Vagina (tissue), 2 donors: ENCODE data around the gene TMEM19. TPM values are rescaled to one million over a fixed set of nuclear protein-coding genes. Genes with fewer than 3 reads are reported as not detected.

Experiments
- DNase-seq, 2 donors: peaks; one replicate each; pipeline ENCODE4 v3.0.0-alpha.2; 2017; ENCODE audit errors: extremely low spot score in 2 of 2
- H3K27ac ChIP-seq: fragments of 200-600 bp; sonication (generic); one replicate; pipeline ENCODE4 v1.5.1; 2019
- H3K27me3 ChIP-seq: fragments of 200-600 bp; sonication (generic); one replicate; pipeline ENCODE4 v1.5.1; 2019
- H3K36me3 ChIP-seq, 2 donors: fragments of 200-600 bp; sonication (generic); one replicate each; pipeline ENCODE4 v1.5.1; 2017 to 2019
- H3K4me1 ChIP-seq: fragments of 200-600 bp; sonication (generic); one replicate; pipeline ENCODE4 v1.5.1; 2019
- H3K4me3 ChIP-seq, 2 donors: fragments of 200-600 bp; sonication (generic); 1 replicate in 1 of 2; 2 replicates in 1 of 2; pipeline ENCODE4 v1.5.1; 2016 to 2019
- H3K9me3 ChIP-seq: fragments of 200-600 bp; sonication (generic); one replicate; pipeline ENCODE4 v1.5.1; 2019
- CTCF ChIP-seq, 3 experiments: fragments of 450-650 bp in 2 of 3; fragments of 200-600 bp in 1 of 3; sonication (generic) in 1 of 3; IDR thresholded peaks; one replicate each; pipeline ENCODE4 v1.5.1; 2017 to 2019; ENCODE audit warnings: antibody characterized with exemption in 3 of 3, mild to moderate bottlenecking in 2 of 3, moderate library complexity in 2 of 3
- POLR2A ChIP-seq, 2 donors: fragments of 450-650 bp; IDR thresholded peaks; one replicate each; pipeline ENCODE4 v1.6.1; 2017; ENCODE audit warnings: antibody characterized with exemption in 2 of 2, mild to moderate bottlenecking in 2 of 2, moderate library complexity in 2 of 2
- POLR2AphosphoS5 ChIP-seq, 2 donors: sonication (generic); formaldehyde crosslinking; IDR thresholded peaks; one replicate each; pipeline ENCODE4 v1.9.0; 2017; ENCODE audit warnings: antibody characterized with exemption in 2 of 2, mild to moderate bottlenecking in 2 of 2, low read depth in 1 of 2; ENCODE audit not compliant: insufficient read depth in 1 of 2
- intact Hi-C: fragments of 100-400 bp; cut with DNase I; formaldehyde crosslinking; loops from one replicate; pipeline ENCODE4 v1.15.1; 2023
- total RNA-seq: library from RNA; depleted of rRNA; stranded (reverse); fragments of >200 nt; gene quantifications from one replicate; pipeline ENCODE4 v1.2.3, GENCODE V29; 2016

Gene TMEM19
- total RNA-seq, 1 donor from 2014 or later = 19.6 TPM

DNA sequence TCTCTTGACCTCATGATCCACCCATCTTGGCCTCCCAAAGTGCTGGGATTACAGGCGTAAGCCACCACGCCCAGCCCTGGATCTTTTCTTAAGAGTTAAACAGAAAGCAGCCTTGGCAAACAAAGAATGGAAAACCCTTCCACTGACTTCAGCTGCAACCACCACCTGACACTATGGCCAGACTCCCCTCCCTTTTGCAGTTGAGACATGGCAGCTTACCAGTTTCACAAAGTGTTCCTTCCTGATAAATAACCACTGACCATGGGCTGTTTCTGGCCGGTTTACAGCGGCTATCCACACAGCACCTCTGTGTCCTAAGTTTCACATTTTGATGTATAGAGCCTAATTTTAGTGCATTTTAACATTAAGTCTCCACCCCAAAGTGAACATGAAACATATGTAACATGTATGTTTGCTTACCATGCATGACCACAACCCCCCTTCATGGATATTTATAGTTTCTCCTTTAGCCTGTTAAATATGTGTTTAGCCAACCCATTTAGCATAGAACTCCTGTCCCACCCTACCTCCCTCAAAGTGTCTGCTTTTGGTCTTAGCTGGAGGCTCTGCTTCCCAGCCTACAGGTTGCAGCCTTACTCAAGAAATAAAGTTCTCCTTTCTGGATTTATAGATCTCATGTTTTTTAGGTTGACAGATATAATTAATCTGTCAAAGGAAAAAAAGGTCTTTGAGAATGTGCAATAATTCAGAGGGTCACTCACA lies 36.1 kb downstream of the TMEM19 start:
- no peaks in the 10 kb centered on the region for H3K4me1 ChIP-seq
- H3K4me3 ChIP-seq = no peak overlapping the region
- no peak for DNase-seq
- no peaks in the 10 kb centered on the region for H3K9me3 ChIP-seq
- no peaks in the 10 kb centered on the region for H3K36me3 ChIP-seq
- intact Hi-C loops = no loop called here
- H3K27me3 ChIP-seq = no peaks in the 10 kb centered on the region
- no peak for TF ChIP-seq POLR2A (IDR thresholded peaks at IDR 0.05)
- no peak for TF ChIP-seq CTCF (IDR thresholded peaks at IDR 0.05)
- no peak for TF ChIP-seq POLR2AphosphoS5 (IDR thresholded peaks at IDR 0.05; ENCODE audit: insufficient read depth in 1 of 2, low read depth in 1 of 2)
- no peak overlapping the region for H3K27ac ChIP-seq

DNA sequence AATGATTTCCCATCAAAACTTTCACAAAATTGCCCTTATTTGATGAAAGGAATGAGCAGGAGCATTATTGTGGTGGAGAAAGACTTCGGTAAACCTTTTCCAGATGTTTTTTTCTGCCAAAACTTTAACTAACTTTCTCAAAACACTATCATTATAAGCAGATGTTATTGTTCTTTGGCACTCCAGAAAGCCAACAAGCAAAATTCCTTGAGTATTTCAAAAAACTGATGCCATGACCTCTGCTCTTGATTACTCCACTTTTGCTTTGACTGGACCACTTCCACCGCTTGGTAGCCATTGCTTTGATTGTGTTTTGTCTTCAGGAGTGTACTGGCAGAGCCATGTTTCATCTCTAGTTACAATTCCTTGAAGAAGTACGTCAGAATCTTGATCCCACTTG lies 39.1 kb downstream of the TMEM19 start:
- no peaks in the 10 kb centered on the region for H3K36me3 ChIP-seq
- H3K27me3 ChIP-seq = no peaks in the 10 kb centered on the region
- no peak for DNase-seq
- TF ChIP-seq POLR2A (IDR thresholded peaks at IDR 0.05) (no peak), CTCF (IDR thresholded peaks at IDR 0.05) (no peak), POLR2AphosphoS5 (IDR thresholded peaks at IDR 0.05; ENCODE audit: insufficient read depth in 1 of 2, low read depth in 1 of 2) (no peak)
- no peaks in the 10 kb centered on the region for H3K4me1 ChIP-seq
- no peaks in the 10 kb centered on the region for H3K9me3 ChIP-seq
- no peak overlapping the region for H3K27ac ChIP-seq
- H3K4me3 ChIP-seq = no peak overlapping the region
- intact Hi-C loops = no loop called here

DNA sequence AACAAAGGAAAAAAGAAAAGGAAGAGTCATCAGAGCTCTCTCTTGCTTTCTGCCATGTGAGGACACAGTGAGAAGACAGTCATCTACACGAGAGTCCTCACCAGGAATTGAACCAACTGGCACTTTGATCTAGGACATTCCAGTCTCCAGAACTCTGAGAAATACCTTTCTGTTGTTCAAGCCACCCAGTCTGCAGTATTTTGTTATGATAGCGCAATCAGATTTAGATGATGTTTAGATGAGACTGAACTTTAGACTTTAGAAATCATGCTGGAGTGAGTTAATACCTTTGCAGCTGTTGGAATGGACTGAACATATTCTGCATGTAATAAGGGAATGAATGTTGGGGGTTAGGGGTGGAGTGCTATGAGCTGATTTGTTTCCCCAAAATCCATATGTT lies 40.7 kb downstream of the TMEM19 start:
- Histone ChIP-seq H3K27me3 (no peaks in the 10 kb centered on the region), H3K27ac (no peak overlapping the region), H3K9me3 (no peaks in the 10 kb centered on the region), H3K36me3 (no peaks in the 10 kb centered on the region), H3K4me1 (no peaks in the 10 kb centered on the region), H3K4me3 (no peak overlapping the region)
- no peak for DNase-seq
- intact Hi-C loops = no loop called here
- TF ChIP-seq POLR2A (IDR thresholded peaks at IDR 0.05) (no peak), CTCF (IDR thresholded peaks at IDR 0.05) (no peak), POLR2AphosphoS5 (IDR thresholded peaks at IDR 0.05; ENCODE audit: insufficient read depth in 1 of 2, low read depth in 1 of 2) (no peak)

GRCh38 chr12:71727958-71728357 lies 42.1 kb downstream of the TMEM19 start:
- intact Hi-C loops = no loop called here
- TF ChIP-seq POLR2AphosphoS5 (IDR thresholded peaks at IDR 0.05; ENCODE audit: insufficient read depth in 1 of 2, low read depth in 1 of 2) (no peak), CTCF (IDR thresholded peaks at IDR 0.05) (no peak), POLR2A (IDR thresholded peaks at IDR 0.05) (no peak)
- Histone ChIP-seq H3K36me3 (no peaks in the 10 kb centered on the region), H3K27me3 (no peaks in the 10 kb centered on the region), H3K4me3 (no peak overlapping the region), H3K9me3 (no peaks in the 10 kb centered on the region), H3K27ac (no peak overlapping the region), H3K4me1 (no peaks in the 10 kb centered on the region)
- no peak for DNase-seq

DNA sequence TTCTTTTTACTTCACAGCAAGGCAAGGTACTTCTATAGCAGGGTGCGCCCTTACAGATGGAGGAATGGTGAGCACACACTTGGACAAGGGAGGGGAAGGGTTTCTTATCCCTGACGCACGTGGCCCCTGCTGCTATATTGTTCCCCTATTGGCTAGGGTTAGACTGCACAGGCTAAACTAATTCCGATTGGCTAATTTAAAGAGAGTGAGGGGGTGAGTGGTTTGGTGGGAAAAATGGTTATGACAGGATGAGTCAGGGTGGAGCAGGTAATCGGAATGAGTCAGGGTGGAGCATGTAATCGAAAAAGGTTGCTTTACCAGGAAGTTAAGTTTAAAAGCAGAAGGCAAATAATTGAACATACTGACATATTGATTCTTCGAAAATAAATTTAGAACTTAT lies 45.1 kb downstream of the TMEM19 start:
- H3K27me3 ChIP-seq = no peaks in the 10 kb centered on the region
- no peaks in the 10 kb centered on the region for H3K36me3 ChIP-seq
- intact Hi-C loops = no loop called here
- H3K4me3 ChIP-seq = no peak overlapping the region
- no peak for TF ChIP-seq CTCF (IDR thresholded peaks at IDR 0.05)
- no peak for TF ChIP-seq POLR2AphosphoS5 (IDR thresholded peaks at IDR 0.05; ENCODE audit: insufficient read depth in 1 of 2, low read depth in 1 of 2)
- no peak for TF ChIP-seq POLR2A (IDR thresholded peaks at IDR 0.05)
- DNase-seq = no peak
- H3K9me3 ChIP-seq = no peaks in the 10 kb centered on the region
- no peaks in the 10 kb centered on the region for H3K4me1 ChIP-seq
- H3K27ac ChIP-seq = no peak overlapping the region
